ENCODE measurements around the gene CNPY1.

- TF ChIP-seq CTCF (IDR thresholded peaks at IDR 0.05): no peak
- no peak for TF ChIP-seq POLR2A (IDR thresholded peaks at IDR 0.05)
Measured at GRCh38 chr7:155513543-155514285, 32.6 kb downstream of the CNPY1 start.
